MM.1S (cell line): ENCODE measurements around the gene ADAM19.

ENCODE experiments used
- DNase-seq: peaks from one replicate; pipeline ENCODE4 v3.0.0-alpha.2; 2015
- H2AFZ ChIP-seq: fragments of 300-600 bp; sonication (generic); 2 replicates; pipeline ENCODE4 v1.6.0; 2016; ENCODE audit warnings: antibody characterized with exemption, low read length
- H3F3A ChIP-seq: fragments of 300-600 bp; sonication (generic); 2 replicates; pipeline ENCODE4 v1.6.1; 2016; ENCODE audit warnings: mild to moderate bottlenecking, antibody characterized with exemption, low read length, moderate library complexity, mixed read lengths; ENCODE audit not compliant: insufficient read depth
- H3K27ac ChIP-seq: fragments of 300-600 bp; sonication (generic); 2 replicates; pipeline ENCODE4 v1.5.1; 2016; ENCODE audit warnings: mild to moderate bottlenecking, low read length
- H3K27me3 ChIP-seq: fragments of 300-600 bp; sonication (generic); replicated peaks from 2 replicates; pipeline ENCODE4 v1.6.0; 2016; ENCODE audit warnings: low read length; ENCODE audit not compliant: insufficient read depth
- H3K36me3 ChIP-seq: fragments of 300-600 bp; sonication (generic); replicated peaks from 2 replicates; pipeline ENCODE4 v1.6.1; 2016; ENCODE audit warnings: mild to moderate bottlenecking, low read length, mixed read lengths; ENCODE audit not compliant: insufficient read depth
- H3K4me1 ChIP-seq: fragments of 300-600 bp; sonication (generic); 2 replicates; pipeline ENCODE4 v1.6.1; 2016; ENCODE audit warnings: low read length, mixed read lengths
- H3K4me2 ChIP-seq: fragments of 300-600 bp; sonication (generic); 2 replicates; pipeline ENCODE4 v1.6.0; 2016; ENCODE audit warnings: low read depth, low read length
- H3K4me3 ChIP-seq: fragments of 300-600 bp; sonication (generic); 2 replicates; pipeline ENCODE4 v1.5.1; 2016; ENCODE audit warnings: low read length, mixed read lengths
- H3K79me2 ChIP-seq: fragments of 300-600 bp; sonication (generic); 2 replicates; pipeline ENCODE4 v1.6.1; 2016; ENCODE audit warnings: mixed run types, low read length, mixed read lengths
- H3K9ac ChIP-seq: fragments of 300-600 bp; sonication (generic); 2 replicates; pipeline ENCODE4 v1.6.1; 2016; ENCODE audit warnings: low read length, mixed read lengths
- H3K9me2 ChIP-seq: fragments of 300-600 bp; sonication (generic); replicated peaks from 2 replicates; pipeline ENCODE4 v1.6.1; 2016; ENCODE audit warnings: mild to moderate bottlenecking, low read length, mixed read lengths; ENCODE audit not compliant: insufficient read depth
- H3K9me3 ChIP-seq: fragments of 300-600 bp; sonication (generic); replicated peaks from 2 replicates; pipeline ENCODE4 v1.6.1; 2016; ENCODE audit warnings: mild to moderate bottlenecking, low read length, mixed read lengths; ENCODE audit not compliant: insufficient read depth
- H4K20me1 ChIP-seq: fragments of 300-600 bp; sonication (generic); 2 replicates; pipeline ENCODE4 v1.6.1; 2016; ENCODE audit warnings: mild to moderate bottlenecking, low read length, moderate library complexity, mixed read lengths; ENCODE audit not compliant: insufficient read depth
- CTCF ChIP-seq: fragments of 300-600 bp; sonication (generic); IDR thresholded peaks from 2 replicates; pipeline ENCODE4 v1.5.1; 2016; ENCODE audit warnings: antibody characterized with exemption, low read length, mixed read lengths
- EZH2 ChIP-seq: fragments of 300-600 bp; sonication (generic); optimal IDR thresholded peaks from 2 replicates; pipeline ENCODE3; 2017; ENCODE audit warnings: low read depth, mild to moderate bottlenecking, antibody characterized with exemption, low read length, mixed read lengths
- EZH2phosphoT487 ChIP-seq: fragments of 300-600 bp; sonication (generic); IDR thresholded peaks from 2 replicates; pipeline ENCODE4 v1.6.1; 2018; ENCODE audit warnings: antibody characterized with exemption, low read length

Gene ADAM19

GRCh38 chr5:157576678-157577077 lies 1.1 kb upstream of the ADAM19 start:
- no peak overlapping the region for H3K9ac ChIP-seq
- H2AFZ ChIP-seq, result no peak overlapping the region

GRCh38 chr5:157574456-157575380 lies 857 bp downstream of the ADAM19 start:
- no peaks in the 10 kb centered on the region for H3K9me2 ChIP-seq
- no peak for DNase-seq
- 0 out of 2 replicates have a peak, but pooled peaks cover 9% of the 10 kb centered on the region for H3F3A ChIP-seq
- H3K9me3 ChIP-seq, result no peaks in the 10 kb centered on the region
- H2AFZ ChIP-seq, result peak overlapping the region; percentile 82
- H3K4me3 ChIP-seq, result peak overlapping the region; percentile 58
- H3K4me2 ChIP-seq, result peak overlapping the region; percentile 99
- H3K4me1 ChIP-seq, result peaks cover 25% of the 10 kb centered on the region
- H4K20me1 ChIP-seq, result no peaks in the 10 kb centered on the region
- H3K27ac ChIP-seq, result no peak overlapping the region
- no peaks in the 10 kb centered on the region for H3K36me3 ChIP-seq
- H3K27me3 ChIP-seq, result peaks cover 10% of the 10 kb centered on the region
- H3K79me2 ChIP-seq, result no peaks in the 10 kb centered on the region
- no peak overlapping the region; the same call in 1 of the 2 replicates for H3K9ac ChIP-seq
- no peak for TF ChIP-seq EZH2
- no peak for TF ChIP-seq CTCF
- TF ChIP-seq EZH2phosphoT487, result no peak

More at GRCh38 chr5:157576678-157577077, 1.1 kb upstream of the ADAM19 start:
- Histone ChIP-seq H4K20me1 (no peaks in the 10 kb centered on the region), H3K4me1 (peaks cover 14% of the 10 kb centered on the region), H3K36me3 (no peaks in the 10 kb centered on the region), H3K27me3 (peaks cover 10% of the 10 kb centered on the region), H3K4me2 (no peak overlapping the region), H3K79me2 (no peaks in the 10 kb centered on the region), H3K9me3 (no peaks in the 10 kb centered on the region), H3K9me2 (no peaks in the 10 kb centered on the region), H3K4me3 (no peak overlapping the region), H3K27ac (no peak overlapping the region), H3F3A (0 out of 2 replicates have a peak, but pooled peaks cover 6% of the 10 kb centered on the region)
- TF ChIP-seq EZH2phosphoT487, result no peak
- TF ChIP-seq EZH2, result no peak
- no peak for TF ChIP-seq CTCF
- no peak for DNase-seq

GRCh38 chr5:157571357-157571827 lies 4.2 kb downstream of the ADAM19 start:
- H3K79me2 ChIP-seq, result no peaks in the 10 kb centered on the region
- TF ChIP-seq EZH2 (no peak), CTCF (no peak), EZH2phosphoT487 (no peak)
- peak overlapping the region; percentile 32; the same call in 1 of the 2 replicates for H2AFZ ChIP-seq
- H3K9me2 ChIP-seq, result no peaks in the 10 kb centered on the region
- peaks cover 25% of the 10 kb centered on the region for H3K4me1 ChIP-seq
- H3K36me3 ChIP-seq, result no peaks in the 10 kb centered on the region
- peaks cover 10% of the 10 kb centered on the region for H3K27me3 ChIP-seq
- peak overlapping the region; percentile 44; the same call in 1 of the 2 replicates for H3K27ac ChIP-seq
- H3K4me2 ChIP-seq, result peak overlapping the region; percentile 46
- H4K20me1 ChIP-seq, result no peaks in the 10 kb centered on the region
- peak overlapping the region; percentile 14; the same call in 1 of the 2 replicates for H3K4me3 ChIP-seq
- DNase-seq, result peak; percentile 50
- no peaks in the 10 kb centered on the region for H3K9me3 ChIP-seq
- H3F3A ChIP-seq, result 0 out of 2 replicates have a peak, but pooled peaks cover 9% of the 10 kb centered on the region
- H3K9ac ChIP-seq, result no peak overlapping the region
